HG03520 (cell line): ENCODE data around the gene PLCB4.
"Not testable (repeated sequence)": the region's sequence is repeated elsewhere in the genome, so short reads cannot be mapped to it uniquely, and the experiment has no call there.

ENCODE experiments used
- ATAC-seq: cut with Tn5 transposase; IDR thresholded peaks from one replicate; pipeline ENCODE4 v1.9.1; 2021; ENCODE audit warnings: mild to moderate bottlenecking, moderate library complexity; ENCODE audit not compliant: unreplicated experiment

Gene PLCB4

GRCh38 chr20:9140162-9140760 lies 71.4 kb downstream of the PLCB4 start:
- ATAC-seq: no peak

DNA sequence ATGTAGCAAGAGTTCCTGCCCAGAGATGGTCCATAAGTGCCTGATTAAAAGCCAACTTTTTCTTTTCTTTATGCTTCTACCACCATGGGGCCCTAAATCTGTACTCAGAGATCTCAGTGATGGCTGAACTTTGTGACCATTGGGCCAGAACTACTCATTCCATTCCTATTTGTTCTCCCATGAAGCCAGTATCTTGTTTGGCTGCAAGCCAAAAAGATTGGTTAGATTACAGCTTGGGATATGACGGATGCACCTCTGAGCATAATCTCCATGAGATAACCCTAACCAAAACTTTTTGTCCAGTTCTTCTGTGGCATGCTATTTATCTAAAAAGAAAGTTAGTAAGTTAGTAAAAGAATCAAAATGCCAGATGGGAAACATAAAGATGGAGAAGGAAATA lies 72.2 kb downstream of the PLCB4 start:
- ATAC-seq: no peak

DNA sequence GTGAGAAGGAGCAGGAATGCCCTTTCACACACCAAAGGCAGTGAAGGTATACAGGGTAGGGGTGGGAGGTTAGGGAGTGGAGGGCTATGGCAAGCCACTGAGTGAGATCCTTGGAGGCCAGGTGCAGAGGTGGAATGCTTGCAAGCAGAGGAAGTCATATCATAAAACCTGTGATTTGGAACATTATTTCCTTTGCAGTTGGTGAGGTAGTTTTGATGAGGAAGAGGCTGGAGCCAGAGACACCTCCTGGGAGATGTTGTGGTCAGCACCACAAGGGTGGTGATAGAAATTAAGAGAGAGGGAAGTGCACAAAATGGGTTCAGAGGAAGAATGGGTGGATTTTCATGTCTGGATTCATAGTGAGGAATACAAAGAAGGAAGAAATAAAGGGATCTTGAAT lies 73.0 kb downstream of the PLCB4 start:
- no peak for ATAC-seq

DNA sequence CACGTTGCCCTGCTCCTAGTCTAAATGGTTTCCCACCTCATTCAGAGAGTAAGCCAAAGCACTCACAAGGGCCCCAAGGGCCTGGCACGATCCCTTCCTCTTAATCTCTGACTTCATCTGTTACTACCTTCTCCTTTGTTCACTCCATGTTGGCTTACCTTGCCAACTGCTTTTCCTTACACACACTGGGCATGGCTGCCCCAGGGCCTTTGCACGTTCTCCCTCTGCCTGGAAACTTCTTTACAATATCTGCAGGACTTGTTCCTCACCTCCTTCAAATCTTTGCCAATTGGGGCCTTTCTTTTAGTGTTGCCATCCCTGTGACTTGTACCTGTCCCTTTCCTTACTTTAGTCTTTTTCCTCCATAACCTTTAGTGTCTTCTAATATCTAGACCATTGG lies 73.9 kb downstream of the PLCB4 start:
- no peak for ATAC-seq

DNA sequence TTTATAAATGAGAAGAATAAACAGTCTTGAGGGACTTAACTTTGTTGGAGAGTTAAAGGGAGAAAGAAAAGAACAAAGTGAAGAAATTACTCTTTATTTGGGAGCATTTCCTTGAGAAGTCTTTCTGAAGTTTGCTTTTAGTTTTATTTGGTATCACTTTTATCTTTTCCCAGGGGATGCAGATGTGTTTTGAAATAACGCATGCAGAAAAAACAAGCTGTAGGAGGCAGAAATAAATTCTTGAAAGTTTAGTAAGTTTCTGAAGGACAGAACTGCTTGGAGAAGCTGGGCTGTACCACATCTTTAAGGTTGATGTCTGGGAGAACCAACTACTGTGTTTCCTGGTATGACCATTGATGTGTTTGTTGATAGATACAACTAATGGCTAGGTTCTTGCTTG lies 75.0 kb downstream of the PLCB4 start:
- no peak for ATAC-seq

GRCh38 chr20:9144643-9145042 lies 75.8 kb downstream of the PLCB4 start:
- ATAC-seq: no peak

- no peak for ATAC-seq
Observed at GRCh38 chr20:9145142-9145541, 76.3 kb downstream of the PLCB4 start.

DNA sequence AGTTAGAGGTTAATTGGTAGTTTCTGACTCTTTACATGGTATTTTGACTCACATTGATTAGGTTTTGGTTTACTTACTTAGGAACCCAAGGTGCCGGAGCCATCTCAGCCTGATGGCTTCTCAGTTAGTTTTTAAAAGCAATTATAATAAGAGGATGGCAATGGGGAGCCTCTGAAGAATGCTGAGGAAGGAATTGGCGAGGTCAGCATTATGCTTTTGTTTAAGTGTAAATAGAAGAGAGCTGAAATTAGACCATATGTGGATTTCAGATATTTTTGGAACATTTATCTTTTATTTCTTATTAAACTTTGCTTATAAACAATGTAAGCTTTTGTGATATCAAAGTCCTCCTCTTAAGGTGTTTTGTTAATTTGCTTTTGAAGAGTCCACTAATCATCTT lies 77.8 kb downstream of the PLCB4 start:
- ATAC-seq: no peak

DNA sequence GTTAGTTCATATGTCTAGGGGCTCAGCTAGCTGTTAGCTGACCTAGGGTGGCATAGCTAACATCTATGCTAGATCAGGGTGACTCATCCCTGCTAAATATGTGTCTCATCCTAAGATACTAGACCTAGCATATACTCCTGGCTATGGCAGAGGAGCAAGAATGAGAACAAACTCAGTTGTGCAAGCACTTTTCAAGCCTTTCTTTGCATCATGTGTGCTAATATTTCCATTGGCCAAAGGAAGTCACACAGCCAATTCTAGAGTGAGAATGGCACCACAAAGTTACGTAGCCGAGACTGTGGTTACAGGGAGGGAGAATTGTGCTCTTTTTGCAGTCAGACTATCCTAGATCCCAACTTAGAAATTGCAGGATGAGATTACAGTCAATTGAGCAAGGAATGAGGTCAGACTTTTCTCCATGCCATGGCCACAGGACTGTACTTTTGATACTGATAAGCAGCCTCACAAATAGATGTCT lies 78.7 kb downstream of the PLCB4 start:
- no peak for ATAC-seq

- no peak for ATAC-seq
Observed at GRCh38 chr20:9148291-9148690, 79.4 kb downstream of the PLCB4 start.

GRCh38 chr20:9149087-9149486 lies 80.2 kb downstream of the PLCB4 start:
- no peak for ATAC-seq

DNA sequence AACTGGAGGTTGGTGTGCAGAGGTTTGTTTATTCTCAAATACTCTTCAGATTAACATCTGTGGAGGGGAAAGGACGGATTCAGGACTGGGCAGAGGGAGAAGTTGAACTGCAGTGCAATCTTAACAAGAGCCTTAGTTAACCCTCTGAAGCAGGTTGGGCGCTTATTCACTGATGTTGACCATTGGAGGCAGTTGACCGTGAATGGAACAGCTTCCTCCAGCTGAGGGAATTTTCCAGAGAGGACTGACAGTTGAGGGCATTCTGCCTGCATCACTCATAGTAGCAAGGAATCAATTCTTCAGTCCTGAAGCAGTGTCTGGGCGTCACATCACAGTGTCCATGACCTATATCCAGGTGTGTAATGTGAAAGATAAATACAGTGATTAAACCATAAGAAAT lies 80.9 kb downstream of the PLCB4 start:
- no peak for ATAC-seq

DNA sequence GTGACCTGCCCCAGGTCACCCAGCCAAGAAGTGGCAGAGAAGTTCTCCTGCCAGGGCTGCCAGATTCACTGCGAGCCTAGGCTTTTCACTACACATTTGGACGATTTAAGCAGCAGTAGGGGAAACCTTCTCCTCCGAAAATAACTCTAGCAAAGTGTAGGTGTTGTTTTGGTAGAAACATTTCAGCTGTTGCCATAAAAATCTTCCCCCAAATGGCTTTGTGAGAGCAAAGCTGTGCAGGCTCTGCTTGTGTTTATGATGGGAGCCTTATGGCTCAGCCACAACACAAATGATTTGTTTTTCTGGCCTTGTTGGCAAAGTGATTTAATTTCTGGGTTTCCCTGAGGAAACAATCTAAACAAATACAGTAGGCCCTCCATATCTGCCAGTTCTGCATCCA lies 81.8 kb downstream of the PLCB4 start:
- ATAC-seq: no peak

DNA sequence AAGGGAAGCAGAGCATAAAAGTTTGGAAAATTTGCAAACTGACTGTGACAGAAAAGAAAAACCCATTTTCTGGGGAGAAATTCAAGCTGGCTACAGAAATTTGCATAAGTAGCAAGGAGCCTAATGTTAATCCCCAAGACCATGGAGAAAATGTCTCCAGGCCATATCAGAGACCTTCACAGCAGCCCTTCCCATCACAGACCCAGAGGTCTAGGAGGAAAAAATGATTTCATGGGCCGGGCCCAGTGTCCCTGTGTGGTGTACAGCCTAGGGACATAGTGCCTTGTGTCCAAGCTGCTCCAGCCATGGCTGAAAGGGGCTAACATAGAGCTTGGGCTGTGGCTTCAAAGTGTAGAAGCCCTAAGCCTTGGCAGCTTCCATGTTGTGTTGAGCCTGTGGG lies 83.3 kb downstream of the PLCB4 start:
- not testable (repeated sequence) for ATAC-seq

- no peak for ATAC-seq
Observed at GRCh38 chr20:9154464-9155024, 85.7 kb downstream of the PLCB4 start.

DNA sequence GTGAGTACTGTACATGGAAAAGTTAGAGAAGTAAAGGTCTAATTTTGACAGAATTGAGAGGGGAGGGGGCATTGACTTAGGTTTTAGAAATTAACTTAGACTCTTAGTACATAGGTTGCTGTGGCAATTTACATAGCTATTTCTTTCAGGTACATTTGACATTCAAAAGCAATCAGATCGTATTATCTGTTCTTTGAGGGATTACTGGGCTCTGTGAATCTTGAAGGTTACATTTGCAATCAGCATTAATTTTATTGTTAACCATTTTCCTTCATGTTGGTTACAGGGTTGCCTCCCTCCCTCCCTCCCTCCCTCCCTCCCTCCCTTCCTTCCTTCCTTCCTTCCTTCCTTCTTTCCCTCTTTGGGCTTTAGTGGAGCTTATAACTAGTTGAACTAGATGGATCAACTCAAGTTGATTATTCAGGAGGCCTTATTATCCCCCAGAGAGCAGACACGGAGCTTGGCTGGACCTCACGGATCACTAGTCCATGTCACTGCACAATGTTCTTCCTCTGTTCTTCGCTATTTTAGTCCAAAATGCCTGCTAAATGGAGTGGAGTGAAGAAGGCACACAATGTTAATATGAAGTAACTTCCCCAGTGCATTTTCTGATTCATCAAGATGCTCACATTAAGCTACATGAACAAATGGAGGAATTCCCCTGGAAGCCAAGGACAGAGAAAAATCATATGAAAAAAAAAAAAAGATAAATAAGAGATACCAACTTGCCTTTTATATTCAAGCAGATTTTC lies 87.8 kb downstream of the PLCB4 start:
- no peak for ATAC-seq

DNA sequence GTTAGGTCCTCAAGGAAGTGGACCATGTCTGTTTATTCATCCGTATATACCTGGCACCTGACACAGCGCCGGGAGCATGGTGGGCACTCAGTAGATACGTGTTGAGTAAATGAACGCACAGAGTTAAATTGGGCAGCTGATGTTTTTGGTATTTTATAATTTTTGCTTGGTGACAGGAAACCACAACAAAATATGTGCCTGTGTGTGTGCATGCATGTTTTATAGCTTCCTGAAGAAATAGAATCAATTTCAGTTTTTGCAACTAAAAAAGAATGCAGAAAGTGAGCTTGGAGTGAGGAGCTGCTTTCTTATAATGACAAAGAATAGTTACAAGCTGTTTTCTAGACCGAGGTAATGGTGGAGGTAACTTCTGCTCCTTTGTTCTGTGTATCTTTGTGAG lies 91.4 kb downstream of the PLCB4 start:
- no peak for ATAC-seq

DNA sequence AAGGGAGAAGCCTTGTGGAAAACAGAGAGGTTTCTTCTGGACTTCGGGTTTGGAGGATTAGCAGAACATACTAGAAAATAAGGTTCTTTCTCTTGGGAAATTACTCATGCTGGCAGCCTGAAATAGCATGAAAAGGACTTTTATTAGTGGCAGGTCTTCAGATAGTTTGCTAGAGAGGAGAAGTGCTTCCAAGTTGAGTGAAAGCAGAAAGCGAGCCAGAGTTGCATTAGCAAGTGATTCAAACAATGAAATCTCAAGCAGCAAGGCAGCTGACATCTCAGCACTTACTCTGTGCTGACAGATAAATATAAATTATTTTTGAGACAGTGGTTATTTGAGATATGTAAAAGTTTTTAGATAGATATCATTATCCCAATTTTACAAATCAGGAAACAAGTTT lies 91.9 kb downstream of the PLCB4 start:
- no peak for ATAC-seq

DNA sequence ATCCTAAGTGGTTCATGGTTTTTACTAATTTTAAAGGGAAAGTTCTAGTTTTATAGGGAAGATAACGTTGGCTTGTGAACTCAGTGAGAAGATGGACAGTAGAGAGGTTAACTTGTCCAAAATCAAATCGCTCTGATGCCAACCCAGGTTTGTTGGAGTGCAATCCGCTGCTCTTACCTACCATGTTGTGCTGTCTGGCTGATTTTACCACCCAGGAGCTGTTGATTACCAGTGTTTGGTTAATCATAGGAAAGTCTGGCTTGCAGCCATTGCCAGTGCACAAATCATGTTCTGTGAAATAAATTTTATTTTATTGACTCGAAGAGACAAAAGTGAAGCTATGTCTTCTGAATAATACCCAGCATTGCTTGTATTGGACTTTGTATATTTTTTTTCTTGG lies 92.4 kb downstream of the PLCB4 start:
- ATAC-seq: no peak

DNA sequence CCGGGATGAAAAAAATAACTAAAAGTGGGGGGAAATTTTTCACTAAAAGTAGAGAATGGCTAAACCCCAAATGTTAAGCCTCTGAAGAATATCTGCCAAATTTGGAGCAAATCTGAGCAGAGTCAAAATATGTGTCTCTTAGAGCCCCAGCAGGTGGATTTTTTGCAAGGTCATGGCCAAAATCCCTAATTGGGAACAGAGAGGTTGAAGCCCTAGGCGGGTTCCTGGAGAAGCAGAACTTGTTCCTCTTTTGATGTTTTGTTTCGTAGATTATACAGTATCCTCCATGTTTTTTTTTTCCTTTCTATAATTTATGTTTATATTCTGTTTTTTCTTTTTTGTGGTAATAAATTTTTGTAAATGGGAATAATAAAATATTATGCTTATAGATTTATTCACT lies 94.4 kb downstream of the PLCB4 start:
- no peak for ATAC-seq

GRCh38 chr20:9163995-9164394 lies 95.1 kb downstream of the PLCB4 start:
- no peak for ATAC-seq

DNA sequence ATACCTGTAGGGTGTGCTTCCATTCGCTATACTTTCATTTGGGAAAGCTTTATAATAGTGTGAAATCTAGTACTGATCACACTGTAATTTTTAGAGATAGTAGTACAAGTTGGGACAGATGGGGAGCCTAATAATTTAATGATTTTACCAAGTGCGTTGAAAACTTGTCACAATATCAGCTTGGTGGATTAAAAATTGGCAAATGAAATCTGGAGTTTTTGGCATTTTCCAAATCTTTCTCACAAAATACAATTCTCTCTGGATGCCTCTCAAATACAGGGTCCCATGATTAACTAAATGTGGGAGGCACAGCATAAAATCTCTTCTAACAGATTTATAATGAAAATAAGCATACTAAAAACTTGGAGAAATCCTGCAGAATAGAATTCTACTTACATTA lies 96.4 kb downstream of the PLCB4 start:
- no peak for ATAC-seq
